ENCODE data around the gene MTR. TPM values are rescaled to one million over a fixed set of nuclear protein-coding genes. Genes with fewer than 3 reads are reported as not detected.

The MTR gene
- total RNA-seq, 1 experiment from 2014 or later: 24.6 TPM

DNA sequence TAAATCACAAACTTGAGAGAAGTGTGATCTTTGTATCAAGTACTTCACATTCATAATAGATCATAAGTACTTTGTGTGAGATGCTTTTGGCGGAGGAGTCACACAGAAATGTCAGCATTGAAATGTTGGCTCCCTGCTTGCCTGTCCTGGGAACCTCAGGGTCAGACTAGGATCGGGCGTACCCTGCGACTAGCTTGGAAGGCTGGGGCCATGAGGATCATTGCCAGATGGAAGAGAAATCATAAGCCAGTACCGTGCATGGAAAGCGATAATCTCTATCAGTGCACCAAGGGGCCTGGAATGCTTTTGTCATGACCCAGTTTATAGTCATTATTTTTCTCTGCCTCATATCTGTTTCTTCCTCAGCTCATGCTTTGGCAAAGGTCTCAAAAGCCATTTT is 35.5 kb downstream of the MTR start:
- Histone ChIP-seq H3K4me3 (replicated peaks in 1 of 2; ENCODE audit: low read depth in 1 of 2, low read length in 2 of 2) (no peak overlapping the region), H2AFZ (ENCODE audit: low read depth, low read length, poor library complexity, severe bottlenecking) (no peak overlapping the region), H3K9me2 (ENCODE audit: insufficient read depth) (no peaks in the 10 kb centered on the region), H3K9me3 (ENCODE audit: control insufficient read depth in 1 of 2, insufficient read depth in 1 of 2, low read depth in 1 of 2, low read length in 2 of 2) (no peaks in the 10 kb centered on the region), H3K4me1 (ENCODE audit: control insufficient read depth in 1 of 2, insufficient read depth in 2 of 2, low read length in 2 of 2) (no peaks in the 10 kb centered on the region), H3K4me2 (ENCODE audit: low read length) (no peak overlapping the region), H3K36me3 (ENCODE audit: control insufficient read depth in 1 of 2, insufficient read depth in 2 of 2, low read length in 2 of 2) (peaks cover 10 to 14% of the 10 kb centered on the region in 2 experiments; a peak in 3 of 4 replicates), H3K9ac (ENCODE audit: low read length) (no peak overlapping the region), H3K27ac (ENCODE audit: low read depth, low read length) (no peak overlapping the region), H4K20me1 (ENCODE audit: insufficient read depth) (no peaks in the 10 kb centered on the region), H3K79me2 (ENCODE audit: insufficient read depth, low read length) (no peaks in the 10 kb centered on the region), H3K27me3 (ENCODE audit: insufficient read depth, low read length) (no peaks in the 10 kb centered on the region)
- CTCF ChIA-PET: no interaction called here
- POLR2A ChIA-PET: no interaction called here
- intact Hi-C loops (cut with micrococcal nuclease): no loop called here
- no TSS peak for BruUV-seq (replicated peaks)
- TF ChIP-seq EZH2 (IDR thresholded peaks at IDR 0.05) (no peak), YY1 (IDR thresholded peaks at IDR 0.05; ENCODE audit: extremely low read depth, insufficient replicate concordance, low read depth, low read length) (no peak), SRF (IDR thresholded peaks at IDR 0.05; ENCODE audit: low read depth) (no peak), ELF1 (IDR thresholded peaks at IDR 0.05; ENCODE audit: borderline replicate concordance, low read depth) (no peak), TCF7L2 (IDR thresholded peaks at IDR 0.05; ENCODE audit: borderline replicate concordance, extremely low read depth, insufficient read depth, insufficient read length) (no peak), SP1 (IDR thresholded peaks at IDR 0.05; ENCODE audit: low read depth) (no peak), POLR2A (IDR thresholded peaks at IDR 0.05; ENCODE audit: borderline replicate concordance, extremely low read depth, insufficient read depth, insufficient read length) (no peak), JUND (IDR thresholded peaks at IDR 0.05) (no peak), CBX3 (IDR thresholded peaks at IDR 0.05; ENCODE audit: low read depth) (no peak), RAD21 (IDR thresholded peaks at IDR 0.05; ENCODE audit: low read depth) (no peak), REST (IDR thresholded peaks at IDR 0.05; ENCODE audit: low read depth) (no peak), EZH2phosphoT487 (IDR thresholded peaks at IDR 0.05; ENCODE audit: borderline replicate concordance) (no peak)
- TF ChIP-seq, protein P1, sequence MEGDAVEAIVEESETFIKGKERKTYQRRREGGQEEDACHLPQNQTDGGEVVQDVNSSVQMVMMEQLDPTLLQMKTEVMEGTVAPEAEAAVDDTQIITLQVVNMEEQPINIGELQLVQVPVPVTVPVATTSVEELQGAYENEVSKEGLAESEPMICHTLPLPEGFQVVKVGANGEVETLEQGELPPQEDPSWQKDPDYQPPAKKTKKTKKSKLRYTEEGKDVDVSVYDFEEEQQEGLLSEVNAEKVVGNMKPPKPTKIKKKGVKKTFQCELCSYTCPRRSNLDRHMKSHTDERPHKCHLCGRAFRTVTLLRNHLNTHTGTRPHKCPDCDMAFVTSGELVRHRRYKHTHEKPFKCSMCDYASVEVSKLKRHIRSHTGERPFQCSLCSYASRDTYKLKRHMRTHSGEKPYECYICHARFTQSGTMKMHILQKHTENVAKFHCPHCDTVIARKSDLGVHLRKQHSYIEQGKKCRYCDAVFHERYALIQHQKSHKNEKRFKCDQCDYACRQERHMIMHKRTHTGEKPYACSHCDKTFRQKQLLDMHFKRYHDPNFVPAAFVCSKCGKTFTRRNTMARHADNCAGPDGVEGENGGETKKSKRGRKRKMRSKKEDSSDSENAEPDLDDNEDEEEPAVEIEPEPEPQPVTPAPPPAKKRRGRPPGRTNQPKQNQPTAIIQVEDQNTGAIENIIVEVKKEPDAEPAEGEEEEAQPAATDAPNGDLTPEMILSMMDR (IDR thresholded peaks at IDR 0.05 in 2 of 3, conservative IDR thresholded peaks at IDR 0.05 in 1 of 3; ENCODE audit: borderline replicate concordance in 1 of 3, insufficient read depth in 1 of 3, low read depth in 2 of 3, low read length in 2 of 3): no peak
- DNase-seq (ENCODE audit: low read depth, low spot score) (no peak), ATAC-seq (no peak)
- RAD21 ChIA-PET (ENCODE audit: low non-redundant PET in 1 of 2, low total read pairs in 2 of 2, uncharacterized antibody in 2 of 2, unreplicated experiment in 2 of 2): no interaction called here

All from HCT116 (cell line).